GM12891 (cell line): ENCODE measurements around the gene UXT.

ENCODE experiments used
- POLR2A ChIP-seq: IDR thresholded peaks from 2 replicates; pipeline ENCODE4 v1.6.1; 2011; ENCODE audit warnings: low read depth, low read length, control low read depth
- POLR2AphosphoS5 ChIP-seq: IDR thresholded peaks from 2 replicates; pipeline ENCODE4 v1.6.1; 2011; ENCODE audit warnings: low read depth, low read length, control low read depth
- SPI1 ChIP-seq: IDR thresholded peaks from 2 replicates; pipeline ENCODE4 v1.6.1; 2011; ENCODE audit warnings: low read depth, low read length, control low read depth
- TAF1 ChIP-seq: IDR thresholded peaks from 2 replicates; pipeline ENCODE4 v1.6.1; 2011; ENCODE audit warnings: low read depth, low read length, control low read depth

- TF ChIP-seq POLR2AphosphoS5 (no peak), TAF1 (no peak), POLR2A (no peak; the same call in 1 of the 2 replicates), SPI1 (no peak)
Measured at GRCh38 chrX:47628982-47629381, 30.0 kb downstream of the UXT start.
